HepG2 (cell line): ENCODE data around the gene RMI2. TPM values are rescaled to one million over a fixed set of nuclear protein-coding genes. Genes with fewer than 3 reads are reported as not detected.

ENCODE experiments used
- AHR ChIP-seq: IDR thresholded peaks from 2 replicates; pipeline ENCODE4 v1.6.1; 2018; ENCODE audit warnings: missing genetic modification reagents, missing compliant biosample characterization
- ARNT ChIP-seq: fragments of 450-650 bp; IDR thresholded peaks from 2 replicates; pipeline ENCODE4 v1.6.1; 2017
- GATAD1 ChIP-seq: IDR thresholded peaks from 2 replicates; pipeline ENCODE4 v1.6.1; 2016; ENCODE audit warnings: missing genetic modification reagents, missing compliant biosample characterization
- IKZF4 ChIP-seq: sonication (generic); formaldehyde crosslinking; IDR thresholded peaks from 2 replicates; pipeline ENCODE4 v1.5.1; 2020; ENCODE audit warnings: borderline replicate concordance, mild to moderate bottlenecking, low read depth, missing genetic modification reagents; ENCODE audit errors: not compliant biosample characterization
- MAFG ChIP-seq: sonication (generic); formaldehyde crosslinking; IDR thresholded peaks from 2 replicates; pipeline ENCODE4 v1.5.1; 2020; ENCODE audit warnings: mild to moderate bottlenecking, missing genetic modification reagents
- NFATC3 ChIP-seq: sonication (generic); formaldehyde crosslinking; IDR thresholded peaks from 2 replicates; pipeline ENCODE4 v1.5.1; 2020; ENCODE audit warnings: mild to moderate bottlenecking, missing genetic modification reagents
- POLR2G ChIP-seq: fragments of 200-400 bp; formaldehyde crosslinking; IDR thresholded peaks from 2 replicates; pipeline ENCODE4 v1.6.1; 2018; ENCODE audit warnings: mild to moderate bottlenecking, low read depth, low read length, moderate library complexity
- PRMT3 ChIP-seq: sonication (generic); formaldehyde crosslinking; IDR thresholded peaks from 2 replicates; pipeline ENCODE4 v1.8.1; 2022; ENCODE audit warnings: low read depth, mild to moderate bottlenecking, moderate library complexity, missing genetic modification reagents, borderline replicate concordance
- SIX4 ChIP-seq: sonication (generic); formaldehyde crosslinking; IDR thresholded peaks from 2 replicates; pipeline ENCODE4 v1.4.0; 2020; ENCODE audit warnings: missing genetic modification reagents
- SOX13 ChIP-seq, 3 experiments: fragments of 450-650 bp in 1 of 3; sonication (generic) in 1 of 3; formaldehyde crosslinking in 1 of 3; IDR thresholded peaks in 2 of 3; conservative IDR thresholded peaks in 1 of 3; 2 replicates each; pipeline versions ENCODE4 v1.5.0 to v1.6.1; 2016 to 2020; ENCODE audit warnings: antibody characterized with exemption in 1 of 3, mild to moderate bottlenecking in 1 of 3, missing compliant biosample characterization in 1 of 3, missing genetic modification reagents in 1 of 3, moderate library complexity in 1 of 3
- SOX5 ChIP-seq: IDR thresholded peaks from 2 replicates; pipeline ENCODE4 v1.6.1; 2016; ENCODE audit warnings: borderline replicate concordance
- ZBTB7B ChIP-seq: sonication (generic); formaldehyde crosslinking; IDR thresholded peaks from 2 replicates; pipeline ENCODE4 v1.4.0; 2020; ENCODE audit warnings: missing genetic modification reagents
- ZFP36 ChIP-seq: fragments of 150-350 bp; IDR thresholded peaks from 2 replicates; pipeline ENCODE4 v1.6.1; 2018; ENCODE audit warnings: borderline replicate concordance, low read length, low read depth; ENCODE audit not compliant: partially characterized antibody
- ZFP90 ChIP-seq: sonication (generic); formaldehyde crosslinking; IDR thresholded peaks from 2 replicates; pipeline ENCODE4 v1.8.0; 2022; ENCODE audit warnings: missing genetic modification reagents, mild to moderate bottlenecking, inconsistent platforms, borderline replicate concordance
- ZNF292 ChIP-seq: sonication (generic); formaldehyde crosslinking; IDR thresholded peaks from 2 replicates; pipeline ENCODE4 v1.8.1; 2022; ENCODE audit warnings: mild to moderate bottlenecking, low read depth, missing genetic modification reagents, borderline replicate concordance
- ZNF547 ChIP-seq: sonication (generic); formaldehyde crosslinking; IDR thresholded peaks from 2 replicates; pipeline ENCODE4 v1.5.1; 2020; ENCODE audit warnings: mild to moderate bottlenecking, missing genetic modification reagents
- ZNF556 ChIP-seq: sonication (generic); formaldehyde crosslinking; IDR thresholded peaks from 2 replicates; pipeline ENCODE4 v1.4.0; 2020; ENCODE audit warnings: mild to moderate bottlenecking, missing genetic modification reagents, borderline replicate concordance
- ZNF574 ChIP-seq: sonication (generic); formaldehyde crosslinking; IDR thresholded peaks from 2 replicates; pipeline ENCODE4 v1.4.0; 2020; ENCODE audit warnings: missing genetic modification reagents
- polyA plus RNA-seq, 8 experiments: library from polyadenylated mRNA; depleted of rRNA in 3 of 8; stranded (reverse) in 7 of 8; unstranded in 1 of 8; fragments of >200 nt; fragmentation: Illumina TruSeq in 4 of 8; extraction: Trizol in 4 of 8; gene quantifications; 2 replicates each; pipeline versions ENCODE4 v1.2.1 to v1.2.3, GENCODE V29; 2011 to 2016; ENCODE audit warnings: low read depth in 4 of 8, missing spikeins in 1 of 8, mixed read lengths in 1 of 8; ENCODE audit not compliant: insufficient read depth in 1 of 8
- total RNA-seq, 5 experiments: library from RNA; depleted of rRNA; stranded (reverse); fragments of >200 nt; fragmentation: Illumina TruSeq; extraction: Trizol; gene quantifications; 2 replicates each; pipeline ENCODE4 v1.2.3, GENCODE V29; 2016; ENCODE audit warnings: low read depth in 1 of 5
- TF ChIP-seq, protein P1 (sequence below): sonication (generic); formaldehyde crosslinking; IDR thresholded peaks from 2 replicates; pipeline ENCODE4 v1.8.1; 2022; ENCODE audit warnings: mild to moderate bottlenecking, missing genetic modification reagents
- TF ChIP-seq, protein P2 (sequence below): sonication (generic); formaldehyde crosslinking; IDR thresholded peaks from 2 replicates; pipeline ENCODE4 v1.4.0; 2020; ENCODE audit warnings: missing genetic modification reagents
- TF ChIP-seq, protein P3 (sequence below): IDR thresholded peaks from 2 replicates; pipeline ENCODE4 v1.6.1; 2018; ENCODE audit warnings: missing genetic modification reagents, mild to moderate bottlenecking, missing compliant biosample characterization
- TF ChIP-seq, protein P4 (sequence below): sonication (generic); formaldehyde crosslinking; IDR thresholded peaks from 2 replicates; pipeline ENCODE4 v1.9.0; 2022; ENCODE audit warnings: low read depth, missing genetic modification reagents

The RMI2 gene
- total and polyA plus RNA-seq, 2 of the 13 experiments (the other 11 are each of a cell fraction or from before 2014, with no cell fraction given): 24.5 to 55.7 TPM

GRCh38 chr16:11299865-11300559 lies 45.2 kb upstream of the RMI2 start (continued):
- TF ChIP-seq ZNF547 (CRISPR knock-in tag) (0 out of 2 replicates have a peak, but pooled peaks have one; percentile 68), SOX13 (IDR thresholded peaks at IDR 0.05) (no peak), SOX13 (CRISPR knock-in tag; conservative IDR thresholded peaks at IDR 0.05 in 1 of 2, IDR thresholded peaks at IDR 0.05 in 1 of 2) (no peak), ZNF292 (CRISPR knock-in tag) (no peak; the same call in 1 of the 2 replicates), ZFP90 (CRISPR knock-in tag) (0 out of 2 replicates have a peak, but pooled peaks have one; percentile 52), ZNF574 (CRISPR knock-in tag) (peak; percentile 10; the same call in 1 of the 2 replicates), POLR2G (no peak), ZFP36 (no peak), SOX5 (peak; percentile 23; the same call in 1 of the 2 replicates), NFATC3 (CRISPR knock-in tag) (no peak), IKZF4 (CRISPR knock-in tag) (peak; percentile 43), ARNT (no peak), ZBTB7B (CRISPR knock-in tag) (0 out of 2 replicates have a peak, but pooled peaks have one; percentile 2), SIX4 (CRISPR knock-in tag) (no peak), MAFG (CRISPR knock-in tag) (no peak), AHR (CRISPR knock-in tag) (peak; percentile 42; the same call in 1 of the 2 replicates), ZNF556 (no peak), PRMT3 (CRISPR knock-in tag) (no peak), GATAD1 (CRISPR knock-in tag) (no peak)
- TF ChIP-seq, protein P1, sequence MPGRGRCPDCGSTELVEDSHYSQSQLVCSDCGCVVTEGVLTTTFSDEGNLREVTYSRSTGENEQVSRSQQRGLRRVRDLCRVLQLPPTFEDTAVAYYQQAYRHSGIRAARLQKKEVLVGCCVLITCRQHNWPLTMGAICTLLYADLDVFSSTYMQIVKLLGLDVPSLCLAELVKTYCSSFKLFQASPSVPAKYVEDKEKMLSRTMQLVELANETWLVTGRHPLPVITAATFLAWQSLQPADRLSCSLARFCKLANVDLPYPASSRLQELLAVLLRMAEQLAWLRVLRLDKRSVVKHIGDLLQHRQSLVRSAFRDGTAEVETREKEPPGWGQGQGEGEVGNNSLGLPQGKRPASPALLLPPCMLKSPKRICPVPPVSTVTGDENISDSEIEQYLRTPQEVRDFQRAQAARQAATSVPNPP (CRISPR knock-in tag): no peak
- TF ChIP-seq, protein P2, sequence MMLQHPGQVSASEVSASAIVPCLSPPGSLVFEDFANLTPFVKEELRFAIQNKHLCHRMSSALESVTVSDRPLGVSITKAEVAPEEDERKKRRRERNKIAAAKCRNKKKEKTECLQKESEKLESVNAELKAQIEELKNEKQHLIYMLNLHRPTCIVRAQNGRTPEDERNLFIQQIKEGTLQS (CRISPR knock-in tag): no peak
- TF ChIP-seq, protein P3, sequence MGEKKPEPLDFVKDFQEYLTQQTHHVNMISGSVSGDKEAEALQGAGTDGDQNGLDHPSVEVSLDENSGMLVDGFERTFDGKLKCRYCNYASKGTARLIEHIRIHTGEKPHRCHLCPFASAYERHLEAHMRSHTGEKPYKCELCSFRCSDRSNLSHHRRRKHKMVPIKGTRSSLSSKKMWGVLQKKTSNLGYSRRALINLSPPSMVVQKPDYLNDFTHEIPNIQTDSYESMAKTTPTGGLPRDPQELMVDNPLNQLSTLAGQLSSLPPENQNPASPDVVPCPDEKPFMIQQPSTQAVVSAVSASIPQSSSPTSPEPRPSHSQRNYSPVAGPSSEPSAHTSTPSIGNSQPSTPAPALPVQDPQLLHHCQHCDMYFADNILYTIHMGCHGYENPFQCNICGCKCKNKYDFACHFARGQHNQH (CRISPR knock-in tag): 0 out of 2 replicates have a peak, but pooled peaks have one; percentile 18
- TF ChIP-seq, protein P4, sequence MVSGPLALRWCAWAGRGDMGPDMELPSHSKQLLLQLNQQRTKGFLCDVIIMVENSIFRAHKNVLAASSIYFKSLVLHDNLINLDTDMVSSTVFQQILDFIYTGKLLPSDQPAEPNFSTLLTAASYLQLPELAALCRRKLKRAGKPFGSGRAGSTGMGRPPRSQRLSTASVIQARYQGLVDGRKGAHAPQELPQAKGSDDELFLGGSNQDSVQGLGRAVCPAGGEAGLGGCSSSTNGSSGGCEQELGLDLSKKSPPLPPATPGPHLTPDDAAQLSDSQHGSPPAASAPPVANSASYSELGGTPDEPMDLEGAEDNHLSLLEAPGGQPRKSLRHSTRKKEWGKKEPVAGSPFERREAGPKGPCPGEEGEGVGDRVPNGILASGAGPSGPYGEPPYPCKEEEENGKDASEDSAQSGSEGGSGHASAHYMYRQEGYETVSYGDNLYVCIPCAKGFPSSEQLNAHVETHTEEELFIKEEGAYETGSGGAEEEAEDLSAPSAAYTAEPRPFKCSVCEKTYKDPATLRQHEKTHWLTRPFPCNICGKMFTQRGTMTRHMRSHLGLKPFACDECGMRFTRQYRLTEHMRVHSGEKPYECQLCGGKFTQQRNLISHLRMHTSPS (CRISPR knock-in tag): no peak
